ENCODE measurements around the gene IL1RL1. TPM values are rescaled to one million over a fixed set of nuclear protein-coding genes. Genes with fewer than 3 reads are reported as not detected.

IL1RL1 gene
- total and polyA plus RNA-seq, 2 experiments from 2014 or later = 6.0 to 13.1 TPM

DNA sequence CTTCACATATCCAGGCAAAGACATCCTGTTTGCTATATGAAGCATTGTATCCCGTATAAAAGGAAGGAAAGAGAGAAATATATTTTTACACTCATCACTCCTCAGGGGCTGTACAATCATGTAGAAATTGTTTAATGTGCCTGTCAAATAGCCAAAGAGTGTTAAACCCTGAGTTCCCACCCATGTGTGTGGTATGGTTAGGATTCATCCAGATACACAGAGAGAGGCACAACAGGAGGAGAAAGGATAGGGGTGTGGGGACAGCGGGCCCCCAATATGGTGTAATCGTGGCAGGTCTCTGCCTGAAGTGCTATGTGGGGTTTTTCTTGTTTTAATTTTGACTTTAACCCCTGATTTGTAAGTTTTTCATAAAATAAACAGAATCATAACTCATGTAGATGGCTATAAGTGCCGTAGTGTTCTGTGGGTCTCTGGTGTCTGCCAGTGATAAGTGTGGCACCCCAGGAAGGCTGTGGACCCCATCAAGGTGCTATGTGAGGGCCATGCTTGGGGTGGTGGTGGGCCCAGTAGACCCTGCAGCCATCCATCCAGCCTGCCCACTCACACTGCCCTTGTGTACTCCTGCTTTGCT lies 34.1 kb downstream of the IL1RL1 start:
- no peak for TF ChIP-seq EZH2phosphoT487 (IDR thresholded peaks at IDR 0.05; ENCODE audit: low read depth, severe bottlenecking, unreplicated experiment)
- TF ChIP-seq, protein P1, sequence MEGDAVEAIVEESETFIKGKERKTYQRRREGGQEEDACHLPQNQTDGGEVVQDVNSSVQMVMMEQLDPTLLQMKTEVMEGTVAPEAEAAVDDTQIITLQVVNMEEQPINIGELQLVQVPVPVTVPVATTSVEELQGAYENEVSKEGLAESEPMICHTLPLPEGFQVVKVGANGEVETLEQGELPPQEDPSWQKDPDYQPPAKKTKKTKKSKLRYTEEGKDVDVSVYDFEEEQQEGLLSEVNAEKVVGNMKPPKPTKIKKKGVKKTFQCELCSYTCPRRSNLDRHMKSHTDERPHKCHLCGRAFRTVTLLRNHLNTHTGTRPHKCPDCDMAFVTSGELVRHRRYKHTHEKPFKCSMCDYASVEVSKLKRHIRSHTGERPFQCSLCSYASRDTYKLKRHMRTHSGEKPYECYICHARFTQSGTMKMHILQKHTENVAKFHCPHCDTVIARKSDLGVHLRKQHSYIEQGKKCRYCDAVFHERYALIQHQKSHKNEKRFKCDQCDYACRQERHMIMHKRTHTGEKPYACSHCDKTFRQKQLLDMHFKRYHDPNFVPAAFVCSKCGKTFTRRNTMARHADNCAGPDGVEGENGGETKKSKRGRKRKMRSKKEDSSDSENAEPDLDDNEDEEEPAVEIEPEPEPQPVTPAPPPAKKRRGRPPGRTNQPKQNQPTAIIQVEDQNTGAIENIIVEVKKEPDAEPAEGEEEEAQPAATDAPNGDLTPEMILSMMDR (IDR thresholded peaks at IDR 0.05; ENCODE audit: poor library complexity) = no peak
- TF ChIP-seq EZH2 (IDR thresholded peaks at IDR 0.05; ENCODE audit: borderline replicate concordance) = no peak
- no peak overlapping the region for H3K4me2 ChIP-seq
- no peak overlapping the region for H3K27ac ChIP-seq
- WGBS (ENCODE audit: low lambda C conversion rate, missing lambda C conversion rate) = 86% methylated on average over 4 of the region's 4 CpGs
- H3K36me3 ChIP-seq (replicated peaks; ENCODE audit: insufficient read depth, low read depth) = no peaks in the 10 kb centered on the region
- no peak overlapping the region for H3K4me3 ChIP-seq
- H3K27me3 ChIP-seq = peaks cover 4% of the 10 kb centered on the region
- no peak for DNase-seq (ENCODE audit: low spot score)
- H3K79me2 ChIP-seq = no peaks in the 10 kb centered on the region
- H3K4me1 ChIP-seq (ENCODE audit: insufficient read depth) = no peaks in the 10 kb centered on the region
- H3K9me3 ChIP-seq (ENCODE audit: low read depth) = no peaks in the 10 kb centered on the region
- H2AFZ ChIP-seq = no peak overlapping the region
- no peaks in the 10 kb centered on the region for H4K20me1 ChIP-seq (ENCODE audit: insufficient read depth, poor library complexity, severe bottlenecking)
- no peaks in the 10 kb centered on the region for H3K9me2 ChIP-seq (replicated peaks; ENCODE audit: insufficient read depth)

DNA sequence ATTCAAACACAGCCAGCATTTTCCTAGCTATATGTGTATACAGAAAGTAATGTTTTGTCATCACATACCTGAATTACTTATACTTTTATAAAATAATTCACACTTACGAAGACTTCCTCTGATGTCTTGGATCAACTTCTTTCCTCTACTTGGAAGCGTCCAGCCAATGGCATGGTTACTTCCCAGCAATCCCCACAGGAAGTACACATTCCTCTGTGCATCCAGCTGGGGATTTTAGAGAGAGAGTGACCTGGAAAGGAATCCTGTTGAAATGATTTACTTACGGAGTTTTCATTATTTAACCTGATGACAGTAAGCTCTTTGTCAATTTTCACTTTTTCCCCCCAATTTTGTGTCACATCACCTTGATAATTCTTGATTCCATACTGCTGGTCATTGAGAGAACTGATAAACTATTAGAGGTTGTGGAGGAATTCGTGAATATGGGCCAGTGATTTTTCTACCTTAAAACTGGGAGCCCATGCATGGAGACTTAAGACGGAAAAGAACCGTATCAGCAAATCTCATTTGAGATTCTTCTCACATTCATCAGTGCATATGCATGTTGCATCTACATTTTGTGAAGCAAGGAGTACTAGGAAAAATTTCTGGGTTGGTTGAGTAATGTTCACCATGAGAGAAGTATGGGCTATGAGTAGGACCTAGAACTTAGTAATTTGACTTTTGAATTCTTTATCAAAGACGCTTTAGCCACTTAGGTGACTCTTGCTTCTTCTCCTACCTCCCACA lies 35.2 kb downstream of the IL1RL1 start:
- Histone ChIP-seq H3K36me3 (replicated peaks; ENCODE audit: insufficient read depth, low read depth) (no peaks in the 10 kb centered on the region), H3K9me3 (ENCODE audit: low read depth) (no peaks in the 10 kb centered on the region), H3K9me2 (replicated peaks; ENCODE audit: insufficient read depth) (no peaks in the 10 kb centered on the region), H3K4me1 (ENCODE audit: insufficient read depth) (no peaks in the 10 kb centered on the region), H4K20me1 (ENCODE audit: insufficient read depth, poor library complexity, severe bottlenecking) (no peaks in the 10 kb centered on the region), H3K79me2 (no peaks in the 10 kb centered on the region), H3K27ac (no peak overlapping the region), H3K4me2 (no peak overlapping the region), H3K4me3 (no peak overlapping the region), H2AFZ (no peak overlapping the region), H3K27me3 (peaks cover 4% of the 10 kb centered on the region)
- 93% methylated on average over 7 of the region's 7 CpGs for whole genome bisulfite sequencing (ENCODE audit: low lambda C conversion rate, missing lambda C conversion rate)
- DNase-seq (ENCODE audit: low spot score) = no peak
- TF ChIP-seq, protein P1 (IDR thresholded peaks at IDR 0.05; ENCODE audit: poor library complexity) = no peak
- no peak for TF ChIP-seq EZH2 (IDR thresholded peaks at IDR 0.05; ENCODE audit: borderline replicate concordance)
- no peak for TF ChIP-seq EZH2phosphoT487 (IDR thresholded peaks at IDR 0.05; ENCODE audit: low read depth, severe bottlenecking, unreplicated experiment)

DNA sequence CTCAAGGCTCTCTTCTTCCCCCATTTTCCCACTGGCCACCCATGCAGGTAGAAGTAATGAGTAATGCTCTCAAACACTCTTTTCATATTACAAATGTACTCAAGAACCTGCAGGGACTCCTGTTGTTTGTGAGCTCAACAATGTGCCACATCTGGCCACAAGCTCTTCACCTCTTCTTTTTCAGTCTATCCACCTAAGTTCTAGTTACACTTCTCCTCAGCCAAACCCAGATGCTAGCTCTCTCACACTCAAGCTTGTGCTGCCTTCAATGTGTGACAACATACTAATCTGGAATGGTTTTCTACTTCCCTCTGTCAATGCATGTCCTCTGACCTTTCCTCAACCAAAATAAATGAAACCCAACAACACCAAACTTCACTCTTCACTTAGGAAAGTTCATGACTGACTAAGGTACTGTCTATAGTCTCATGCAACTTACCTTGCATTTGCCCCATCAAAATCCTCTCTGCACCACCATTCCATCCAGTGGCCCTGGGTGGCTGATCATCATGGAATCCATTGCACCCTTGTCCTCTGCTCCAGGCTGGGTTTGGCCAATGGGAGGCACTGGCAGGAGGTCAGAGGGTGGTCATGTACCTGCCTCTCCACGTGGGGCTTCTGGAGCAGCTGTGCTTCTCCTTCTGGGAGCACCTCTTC lies 38.9 kb downstream of the IL1RL1 start:
- no peaks in the 10 kb centered on the region for H3K9me3 ChIP-seq (ENCODE audit: low read depth)
- H3K79me2 ChIP-seq = no peaks in the 10 kb centered on the region
- H4K20me1 ChIP-seq (ENCODE audit: insufficient read depth, poor library complexity, severe bottlenecking) = no peaks in the 10 kb centered on the region
- no peak for DNase-seq (ENCODE audit: low spot score)
- H2AFZ ChIP-seq = no peak overlapping the region
- 38% methylated on average over 1 of the region's 1 CpG for WGBS (ENCODE audit: low lambda C conversion rate, missing lambda C conversion rate)
- H3K4me2 ChIP-seq = no peak overlapping the region
- TF ChIP-seq, protein P1 (IDR thresholded peaks at IDR 0.05; ENCODE audit: poor library complexity) = no peak
- TF ChIP-seq EZH2 (IDR thresholded peaks at IDR 0.05; ENCODE audit: borderline replicate concordance) = no peak
- no peak for TF ChIP-seq EZH2phosphoT487 (IDR thresholded peaks at IDR 0.05; ENCODE audit: low read depth, severe bottlenecking, unreplicated experiment)
- H3K4me3 ChIP-seq = no peak overlapping the region
- H3K27me3 ChIP-seq = peaks cover 4% of the 10 kb centered on the region
- H3K36me3 ChIP-seq (replicated peaks; ENCODE audit: insufficient read depth, low read depth) = no peaks in the 10 kb centered on the region
- H3K9me2 ChIP-seq (replicated peaks; ENCODE audit: insufficient read depth) = no peaks in the 10 kb centered on the region
- H3K4me1 ChIP-seq (ENCODE audit: insufficient read depth) = no peaks in the 10 kb centered on the region
- no peak overlapping the region for H3K27ac ChIP-seq
